HG03521 (cell line): ENCODE data around the gene SRSF5.

Experiments used
- ATAC-seq: cut with Tn5 transposase; IDR thresholded peaks from one replicate; pipeline ENCODE4 v1.9.1; 2021; ENCODE audit warnings: mild to moderate bottlenecking, moderate library complexity; ENCODE audit not compliant: unreplicated experiment

The SRSF5 gene

GRCh38 chr14:69769623-69770022, 2.7 kb downstream of the SRSF5 start:
- no peak for ATAC-seq

- ATAC-seq: no peak
Observed at GRCh38 chr14:69770559-69770958, 3.6 kb downstream of the SRSF5 start.

- ATAC-seq: no peak
Observed at GRCh38 chr14:69771136-69771535, 4.2 kb downstream of the SRSF5 start.

DNA sequence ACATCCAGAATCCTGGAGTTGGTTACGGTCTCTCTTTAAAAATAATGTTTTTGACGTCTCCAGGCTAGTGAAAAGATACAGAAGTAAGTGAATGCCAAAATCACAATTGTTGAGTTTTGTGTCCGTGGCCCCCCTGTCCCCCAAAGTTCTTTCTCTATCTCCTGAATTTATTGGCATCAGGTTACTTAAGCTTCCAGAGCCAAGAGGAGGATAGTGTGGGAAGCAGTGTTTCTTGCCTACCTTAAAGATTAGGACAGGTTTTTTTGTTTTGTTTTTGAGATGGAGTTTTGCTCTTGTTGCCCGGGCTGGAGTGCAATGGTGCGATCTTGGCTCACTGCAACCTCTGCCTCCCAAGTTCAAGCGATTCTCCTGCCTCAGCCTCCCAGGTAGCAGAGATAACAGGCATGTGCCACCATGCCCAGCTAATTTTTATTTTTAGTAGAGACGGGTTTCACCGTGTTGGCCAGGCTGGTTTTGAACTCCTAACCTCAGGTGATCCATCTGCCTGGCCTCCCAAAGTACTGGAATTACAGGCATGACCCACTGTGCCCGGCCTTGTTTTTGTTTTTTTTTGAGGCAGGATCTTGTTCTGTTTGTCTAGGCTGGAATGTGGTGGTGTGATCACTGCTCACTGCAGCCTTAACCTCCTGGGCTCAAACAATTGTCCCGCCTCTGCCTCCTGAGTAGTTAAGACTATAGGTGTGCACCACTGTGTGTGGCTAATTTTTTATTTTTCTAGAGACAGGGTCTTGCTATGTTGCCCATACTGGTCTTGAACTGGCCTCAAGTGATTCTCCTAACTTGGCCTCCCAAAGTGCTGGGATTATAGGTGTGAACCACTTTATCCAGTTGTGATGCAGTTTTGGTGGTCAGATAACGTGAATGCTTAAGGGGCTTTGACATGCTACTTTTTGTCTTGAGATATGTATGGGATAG, 5.4 kb downstream of the SRSF5 start:
- no peak for ATAC-seq

GRCh38 chr14:69773571-69774276, 6.8 kb downstream of the SRSF5 start:
- no peak for ATAC-seq

GRCh38 chr14:69775012-69775411, 8.1 kb downstream of the SRSF5 start:
- no peak for ATAC-seq

GRCh38 chr14:69776875-69777453, 10.0 kb downstream of the SRSF5 start:
- no peak for ATAC-seq

DNA sequence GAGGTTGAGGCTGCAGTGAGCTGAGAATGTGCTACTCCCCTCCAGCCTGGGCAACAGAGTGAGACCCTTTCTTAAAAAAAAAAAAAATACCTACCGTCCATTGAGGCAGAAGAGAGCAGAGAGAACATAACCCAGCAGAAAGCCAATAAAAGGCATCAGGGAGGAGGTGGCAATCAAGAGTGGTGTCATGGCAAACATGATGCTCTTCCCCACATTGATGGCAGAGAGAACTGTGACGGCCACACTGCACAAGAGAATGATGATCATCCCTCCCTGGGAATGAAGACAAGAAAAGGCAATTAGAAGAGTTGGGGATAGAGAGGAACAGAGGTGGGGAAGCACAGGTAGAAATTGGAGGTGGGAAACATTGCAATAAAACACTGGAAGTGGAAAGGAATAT, 12.1 kb downstream of the SRSF5 start:
- no peak for ATAC-seq

DNA sequence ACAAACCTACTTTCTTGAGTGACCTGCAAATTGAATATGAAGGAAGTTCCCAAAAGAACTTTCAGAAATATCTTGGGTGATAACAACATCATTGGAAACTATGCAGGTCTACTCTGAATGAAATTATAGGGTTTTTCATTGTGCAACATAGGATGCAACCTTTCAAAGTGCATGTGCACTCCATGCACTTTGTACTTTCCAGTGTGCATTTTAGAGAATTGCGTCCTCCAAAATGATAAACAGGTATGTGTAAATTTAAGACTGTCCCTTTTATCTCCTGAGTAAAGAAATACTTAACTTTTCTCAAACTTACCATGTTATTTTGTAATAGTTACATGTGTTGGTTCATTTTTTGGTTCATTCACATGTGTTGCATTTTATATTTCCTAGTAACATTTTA, 13.2 kb downstream of the SRSF5 start:
- no peak for ATAC-seq

- ATAC-seq: no peak
Observed at GRCh38 chr14:69780952-69781351, 14.0 kb downstream of the SRSF5 start.

GRCh38 chr14:69784942-69785341, 18.0 kb downstream of the SRSF5 start:
- ATAC-seq: no peak

GRCh38 chr14:69786603-69787002, 19.7 kb downstream of the SRSF5 start:
- ATAC-seq: no peak

GRCh38 chr14:69789118-69789640, 22.2 kb downstream of the SRSF5 start:
- ATAC-seq: no peak

GRCh38 chr14:69792887-69793421, 26.0 kb downstream of the SRSF5 start:
- ATAC-seq: no peak

DNA sequence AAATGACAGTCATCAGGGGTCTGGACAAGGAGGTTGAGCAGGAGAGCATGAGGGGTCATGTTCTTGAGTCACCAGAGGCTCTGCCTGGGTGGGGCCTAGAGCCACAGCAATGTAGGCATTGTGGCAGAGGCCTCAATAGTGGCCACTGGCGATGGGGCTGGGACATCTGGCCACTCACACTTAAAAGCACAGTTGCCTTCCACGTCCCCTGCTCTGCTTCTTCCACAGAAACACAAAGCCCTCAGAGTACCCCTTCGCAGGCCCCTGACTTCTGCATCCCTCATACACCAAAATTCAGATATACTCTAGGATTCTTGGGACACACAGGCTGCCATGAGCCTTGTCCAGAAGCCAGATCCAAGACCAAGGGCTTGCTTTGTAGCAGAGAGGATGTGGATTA, 27.8 kb downstream of the SRSF5 start:
- ATAC-seq: no peak

DNA sequence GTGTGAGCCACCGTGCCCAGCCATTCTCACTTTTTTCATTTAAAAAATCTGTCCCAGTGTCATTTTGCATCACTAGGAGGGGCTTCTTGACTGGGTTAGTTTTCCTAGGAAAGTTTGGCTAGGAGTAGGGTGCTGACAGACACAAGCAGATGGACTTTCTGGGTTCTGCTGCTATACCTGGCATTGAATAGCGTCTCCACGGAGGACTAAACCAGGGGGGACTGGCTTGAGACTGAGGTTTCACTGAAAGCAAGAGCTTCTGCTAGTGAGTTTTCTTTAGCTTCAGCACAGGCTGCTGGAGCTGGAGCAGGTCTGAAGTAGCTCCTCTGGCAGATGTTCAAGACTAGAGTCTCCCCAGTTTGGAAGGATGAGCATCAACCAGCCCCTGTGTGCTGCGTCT, 28.7 kb downstream of the SRSF5 start:
- ATAC-seq: no peak

- no peak for ATAC-seq
Observed at GRCh38 chr14:69796797-69797500, 30.0 kb downstream of the SRSF5 start, which contains the start of gene SLC10A1. TSS of gene SLC10A1 (minus strand) at chr14:69797241. CDS start at chr14:69797155, 86 bp downstream.

GRCh38 chr14:69797573-69798338, 30.8 kb downstream of the SRSF5 start:
- ATAC-seq: no peak

DNA sequence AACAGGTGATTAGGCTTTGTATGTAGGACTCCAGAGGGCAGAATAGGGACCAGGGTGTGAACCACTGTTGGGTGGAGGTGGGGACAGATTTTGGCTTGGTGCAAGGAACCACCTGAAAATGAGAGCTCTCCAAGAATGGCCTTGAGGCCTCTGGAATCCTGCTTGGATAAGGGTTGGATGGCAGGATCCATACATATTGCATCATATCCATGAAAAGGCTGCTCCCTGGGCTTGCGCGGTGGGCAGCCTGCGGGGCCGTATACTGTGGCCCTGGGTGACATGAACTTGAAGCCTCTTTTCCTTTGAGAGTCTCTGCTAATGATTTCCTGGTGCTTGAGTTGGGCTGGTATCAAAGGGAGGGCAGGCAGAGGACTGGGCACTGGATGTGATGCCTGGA, 31.4 kb downstream of the SRSF5 start:
- no peak for ATAC-seq

- ATAC-seq: no peak
Observed at GRCh38 chr14:69803753-69804152, 36.8 kb downstream of the SRSF5 start.
